ENCODE data around the gene CFC1B.
"Not testable (repeated sequence)": the region's sequence is repeated elsewhere in the genome, so short reads cannot be mapped to it uniquely, and the experiment has no call there.

- TF ChIP-seq, protein P1, sequence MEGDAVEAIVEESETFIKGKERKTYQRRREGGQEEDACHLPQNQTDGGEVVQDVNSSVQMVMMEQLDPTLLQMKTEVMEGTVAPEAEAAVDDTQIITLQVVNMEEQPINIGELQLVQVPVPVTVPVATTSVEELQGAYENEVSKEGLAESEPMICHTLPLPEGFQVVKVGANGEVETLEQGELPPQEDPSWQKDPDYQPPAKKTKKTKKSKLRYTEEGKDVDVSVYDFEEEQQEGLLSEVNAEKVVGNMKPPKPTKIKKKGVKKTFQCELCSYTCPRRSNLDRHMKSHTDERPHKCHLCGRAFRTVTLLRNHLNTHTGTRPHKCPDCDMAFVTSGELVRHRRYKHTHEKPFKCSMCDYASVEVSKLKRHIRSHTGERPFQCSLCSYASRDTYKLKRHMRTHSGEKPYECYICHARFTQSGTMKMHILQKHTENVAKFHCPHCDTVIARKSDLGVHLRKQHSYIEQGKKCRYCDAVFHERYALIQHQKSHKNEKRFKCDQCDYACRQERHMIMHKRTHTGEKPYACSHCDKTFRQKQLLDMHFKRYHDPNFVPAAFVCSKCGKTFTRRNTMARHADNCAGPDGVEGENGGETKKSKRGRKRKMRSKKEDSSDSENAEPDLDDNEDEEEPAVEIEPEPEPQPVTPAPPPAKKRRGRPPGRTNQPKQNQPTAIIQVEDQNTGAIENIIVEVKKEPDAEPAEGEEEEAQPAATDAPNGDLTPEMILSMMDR (IDR thresholded peaks at IDR 0.05) = not testable (repeated sequence)
- not testable (repeated sequence) for TF ChIP-seq POLR2A (IDR thresholded peaks at IDR 0.05)
These were observed 45.1 kb downstream of the CFC1B start for GRCh38 chr2:130566165-130566564.
